CD14-positive monocyte (primary cell): ENCODE measurements around the gene PSMA7. TPM values are rescaled to one million over a fixed set of nuclear protein-coding genes. Genes with fewer than 3 reads are reported as not detected.

Experiments used
- DNase-seq, 3 donors: peaks; one replicate each; pipeline ENCODE4 v3.0.0-alpha.2; 2011 to 2022
- H2AFZ ChIP-seq: 2 replicates; pipeline ENCODE4 v1.6.0; 2012; ENCODE audit warnings: mild to moderate bottlenecking, low read depth, low read length, inconsistent platforms; ENCODE audit not compliant: insufficient read depth, poor library complexity, severe bottlenecking
- H3K27ac ChIP-seq, 2 donors: 1 replicate in 1 of 2; 2 replicates in 1 of 2; pipeline ENCODE4 v1.5.1; 2012 to 2013; ENCODE audit warnings: low read length in 2 of 2, control low read depth in 1 of 2, inconsistent platforms in 1 of 2, low read depth in 1 of 2, mild to moderate bottlenecking in 1 of 2
- H3K27me3 ChIP-seq, 2 donors: one replicate each; pipeline versions ENCODE4 v1.6.0 to v1.6.1; 2011 to 2013; ENCODE audit warnings: low read length in 2 of 2; ENCODE audit not compliant: control insufficient read depth in 2 of 2, insufficient read depth in 2 of 2
- H3K36me3 ChIP-seq, 2 donors: replicated peaks in 1 of 2; 1 replicate in 1 of 2; 2 replicates in 1 of 2; pipeline versions ENCODE4 v1.5.1 to v1.6.1; 2012 to 2013; ENCODE audit warnings: low read length in 2 of 2, control low read depth in 1 of 2, inconsistent platforms in 1 of 2, mild to moderate bottlenecking in 1 of 2; ENCODE audit not compliant: insufficient read depth in 2 of 2, control insufficient read depth in 1 of 2
- H3K4me1 ChIP-seq, 2 donors: 1 replicate in 1 of 2; 2 replicates in 1 of 2; pipeline versions ENCODE4 v1.5.1 to v1.6.1; 2012 to 2013; ENCODE audit warnings: low read length in 2 of 2, control low read depth in 1 of 2, inconsistent platforms in 1 of 2, mild to moderate bottlenecking in 1 of 2, moderate library complexity in 1 of 2; ENCODE audit not compliant: insufficient read depth in 2 of 2, control insufficient read depth in 1 of 2
- H3K4me2 ChIP-seq: replicated peaks from 2 replicates; pipeline ENCODE3; 2012; ENCODE audit warnings: low read length, moderate library complexity, mild to moderate bottlenecking; ENCODE audit not compliant: poor library complexity, severe bottlenecking; ENCODE audit errors: extremely low read depth
- H3K4me3 ChIP-seq, 3 experiments: fragments of 200-600 bp in 1 of 3; sonication (generic) in 1 of 3; replicated peaks in 1 of 3; 1 replicate in 2 of 3; 2 replicates in 1 of 3; pipeline ENCODE4 v1.5.1; 2011 to 2013; ENCODE audit warnings: low read length in 3 of 3, mild to moderate bottlenecking in 3 of 3, control low read depth in 2 of 3, low read depth in 2 of 3, inconsistent platforms in 1 of 3, moderate library complexity in 1 of 3
- H3K79me2 ChIP-seq: 2 replicates; pipeline ENCODE4 v1.6.0; 2012; ENCODE audit warnings: mild to moderate bottlenecking, control low read depth, inconsistent platforms, low read length, moderate library complexity; ENCODE audit not compliant: insufficient read depth
- H3K9ac ChIP-seq: 2 replicates; pipeline ENCODE4 v1.6.0; 2017; ENCODE audit warnings: low read length, mild to moderate bottlenecking; ENCODE audit not compliant: insufficient read depth, poor library complexity, severe bottlenecking
- H3K9me3 ChIP-seq, 2 donors: replicated peaks in 1 of 2; 1 replicate in 1 of 2; 2 replicates in 1 of 2; pipeline versions ENCODE4 v1.5.1 to v1.6.1; 2012 to 2013; ENCODE audit warnings: low read length in 2 of 2, control low read depth in 1 of 2; ENCODE audit not compliant: control insufficient read depth in 1 of 2, insufficient read depth in 1 of 2
- H4K20me1 ChIP-seq: 2 replicates; pipeline ENCODE4 v1.6.0; 2012; ENCODE audit warnings: mild to moderate bottlenecking, low read length, control low read depth, moderate library complexity; ENCODE audit not compliant: insufficient read depth
- H3K27ac Mint-ChIP-seq, 7 donors: one replicate each; pipeline ENCODE4 v1.8.0; 2020; ENCODE audit warnings: mild to moderate bottlenecking in 7 of 7, mixed read lengths in 7 of 7, moderate library complexity in 6 of 7, inconsistent platforms in 2 of 7
- H3K27me3 Mint-ChIP-seq, 3 donors: one replicate each; pipeline ENCODE4 v1.8.0; 2021 to 2022; ENCODE audit warnings: low read depth in 3 of 3, mild to moderate bottlenecking in 3 of 3, mixed read lengths in 3 of 3, moderate library complexity in 3 of 3, inconsistent platforms in 1 of 3
- H3K36me3 Mint-ChIP-seq, 2 donors: one replicate each; pipeline ENCODE4 v1.8.0; 2020; ENCODE audit warnings: mixed read lengths in 2 of 2, inconsistent platforms in 1 of 2, mild to moderate bottlenecking in 1 of 2
- H3K4me1 Mint-ChIP-seq: one replicate; pipeline ENCODE4 v1.8.0; 2020; ENCODE audit warnings: mild to moderate bottlenecking, mixed read lengths
- H3K4me3 Mint-ChIP-seq, 2 donors: one replicate each; pipeline ENCODE4 v1.8.0; 2020; ENCODE audit warnings: mild to moderate bottlenecking in 2 of 2, mixed read lengths in 2 of 2, moderate library complexity in 1 of 2
- H3K9me3 Mint-ChIP-seq, 7 donors: one replicate each; pipeline ENCODE4 v1.8.0; 2020 to 2022; ENCODE audit warnings: mixed read lengths in 7 of 7, mild to moderate bottlenecking in 6 of 7, moderate library complexity in 6 of 7, inconsistent platforms in 2 of 7
- CTCF ChIP-seq: fragments of 200-600 bp; IDR thresholded peaks from one replicate; pipeline ENCODE4 v1.8.0; 2022; ENCODE audit warnings: antibody characterized with exemption, mild to moderate bottlenecking
- WGBS: methylation state at CpG from one replicate; pipeline ENCODE4 v1.1.5; 2013; ENCODE audit warnings: missing lambda C conversion rate; ENCODE audit not compliant: insufficient coverage; 5-methylcytosine and 5-hydroxymethylcytosine counted together
- intact Hi-C, 2 donors: fragments of 100-400 bp; cut with micrococcal nuclease; formaldehyde crosslinking; loops; one replicate each; pipeline versions ENCODE4 v1.15.0 to v1.15.1; 2023
- polyA plus RNA-seq, 3 donors: library from polyadenylated mRNA; depleted of rRNA in 1 of 3; unstranded in 2 of 3; stranded (reverse) in 1 of 3; fragments of 300-500 nt in 2 of 3; fragments of >200 nt in 1 of 3; fragmentation: Illumina TruSeq in 2 of 3; gene quantifications; 1 replicate in 2 of 3; 2 replicates in 1 of 3; pipeline ENCODE4 v1.2.3, GENCODE V29; 2012 to 2021

Gene PSMA7
- polyA plus RNA-seq, 3 donors, result 402 to 668 (median 527) TPM

DNA sequence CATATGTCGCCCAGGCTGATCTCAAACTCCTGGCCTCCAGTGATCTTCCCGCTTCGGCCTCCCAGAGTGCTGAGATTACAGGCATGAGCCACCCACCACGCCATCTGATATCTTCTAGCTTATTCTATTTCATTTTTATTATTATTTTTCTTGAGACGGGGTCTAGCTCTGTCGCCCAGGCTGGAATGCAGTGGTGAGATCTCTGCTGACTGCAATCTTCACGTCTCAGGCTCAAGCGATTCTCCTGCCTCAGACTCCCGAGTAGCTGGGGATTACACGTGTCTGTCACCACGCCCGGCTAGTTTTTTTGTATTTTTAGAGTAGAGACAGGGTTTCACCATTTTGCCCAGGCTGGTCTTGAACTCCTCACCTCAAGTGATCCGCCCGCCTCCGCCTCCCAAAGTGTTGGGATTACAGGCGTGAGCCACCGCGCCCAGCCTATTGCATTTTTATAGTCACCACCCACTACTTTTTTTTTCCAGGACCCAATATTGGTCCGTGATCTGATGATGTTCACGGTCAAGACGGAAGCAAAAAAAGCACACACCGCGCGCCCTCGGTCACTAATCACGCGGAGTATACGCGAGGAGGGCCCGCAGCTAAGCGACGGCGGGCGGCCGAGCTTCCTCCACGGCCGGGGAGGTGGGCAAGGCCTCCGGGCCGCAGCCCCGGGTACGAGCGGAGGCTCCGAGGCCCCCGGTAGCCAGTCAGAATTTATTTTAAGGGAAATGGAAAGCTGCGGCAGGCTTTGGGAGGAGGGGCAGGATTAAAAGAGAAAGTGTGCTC lies 22.0 kb downstream of the PSMA7 start:
- H3K36me3 Mint-ChIP-seq, result peaks cover 20 to 22% of the 10 kb centered on the region in 2 donors
- H3K9ac ChIP-seq, result peak overlapping the region; percentile 94
- peaks cover 19% of the 10 kb centered on the region for H3K4me1 Mint-ChIP-seq
- H3K27ac ChIP-seq, result peak overlapping the region; percentile 65 to 94
- peaks cover 17 to 27% of the 10 kb centered on the region in 2 donors for H3K4me1 ChIP-seq
- no peak for TF ChIP-seq CTCF
- H3K79me2 ChIP-seq, result peaks cover 27% of the 10 kb centered on the region
- intact Hi-C loops, result loop anchor here (1.0 to 10.0 kb wide), 4 partner anchors 55 to 184 kb away; partner anchors contain the start of genes ADRM1 (in 1 of the 2), MTG2 (in 1 of the 2) and OSBPL2 (in 1 of the 2)
- peak overlapping the region; percentile 80 for H3K4me2 ChIP-seq
- H3K4me3 Mint-ChIP-seq, result peak overlapping the region; percentile 85 to 93
- DNase-seq, result peak; percentile 48 to 60 (median 49)
- H3K9me3 Mint-ChIP-seq, result peaks cover 0 to 11% (median 6%) of the 10 kb centered on the region in 7 donors
- H3K4me3 ChIP-seq, result peak overlapping the region; percentile 44 to 87 (median 66)
- peaks cover 9 to 27% (median 19%) of the 10 kb centered on the region in 3 donors for H3K27me3 Mint-ChIP-seq
- peaks cover 26% of the 10 kb centered on the region for H4K20me1 ChIP-seq
- H3K27me3 ChIP-seq, result peaks cover 0 to 5% of the 10 kb centered on the region in 2 donors
- H3K9me3 ChIP-seq, result peaks cover 0 to 4% of the 10 kb centered on the region in 2 donors
- 10% methylated on average over 34 of the region's 45 CpGs for WGBS
- peak overlapping the region; percentile 89 for H2AFZ ChIP-seq
- H3K36me3 ChIP-seq, result peaks cover 17 to 24% of the 10 kb centered on the region in 2 donors
- H3K27ac Mint-ChIP-seq, result peak overlapping the region; percentile 88 to 95 (median 93)

DNA sequence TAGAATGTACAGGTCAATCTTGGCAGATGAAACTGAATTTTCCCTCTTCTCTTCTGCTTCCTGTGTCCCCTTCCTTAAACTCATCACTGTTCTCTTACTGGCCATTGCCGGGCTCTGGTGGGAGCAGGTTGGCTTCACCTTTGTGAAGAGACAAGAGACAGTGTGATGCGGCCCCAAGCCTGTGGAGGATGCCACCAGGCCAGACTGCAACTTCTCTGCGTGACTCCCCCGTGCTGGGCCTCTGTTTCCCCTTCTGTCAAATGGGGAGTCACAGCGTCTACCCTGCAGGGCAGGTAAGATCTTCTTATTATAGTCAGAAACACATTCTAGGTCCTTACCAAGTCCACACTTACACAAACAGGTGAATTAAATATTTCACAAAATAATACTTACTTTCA lies 22.8 kb downstream of the PSMA7 start:
- H3K27ac Mint-ChIP-seq, result peak overlapping the region in 2 of 7 donors; percentile 58 to 67
- no peak for TF ChIP-seq CTCF
- DNase-seq, result no peak

More for the DNA sequence above, 22.8 kb downstream of the PSMA7 start:
- intact Hi-C loops, result loop anchor here in 1 of 2 donors (1.0 to 10.0 kb wide), 4 partner anchors 54 to 184 kb away; partner anchors contain the start of genes ADRM1, MTG2 and OSBPL2
- no peak overlapping the region for H3K9ac ChIP-seq
- peaks cover 0 to 17% (median 10%) of the 10 kb centered on the region in 7 donors for H3K9me3 Mint-ChIP-seq
- H3K36me3 Mint-ChIP-seq, result peaks cover 14% of the 10 kb centered on the region in 2 donors
- no peak overlapping the region for H3K4me2 ChIP-seq
- peaks cover 9 to 30% (median 22%) of the 10 kb centered on the region in 3 donors for H3K27me3 Mint-ChIP-seq
- peak overlapping the region in 1 of 2 donors; percentile 42 for H3K4me3 Mint-ChIP-seq
- H4K20me1 ChIP-seq, result peaks cover 21% of the 10 kb centered on the region
- 100% methylated on average over 4 of the region's 5 CpGs for WGBS
- no peak overlapping the region for H3K4me3 ChIP-seq
- peaks cover 9 to 16% of the 10 kb centered on the region in 2 donors for H3K36me3 ChIP-seq
- peaks cover 0 to 4% of the 10 kb centered on the region in 2 donors for H3K9me3 ChIP-seq
- H3K27ac ChIP-seq, result no peak overlapping the region
- peaks cover 26% of the 10 kb centered on the region for H3K79me2 ChIP-seq
- peaks cover 17 to 27% of the 10 kb centered on the region in 2 donors for H3K4me1 ChIP-seq
- H3K4me1 Mint-ChIP-seq, result peaks cover 19% of the 10 kb centered on the region
- H2AFZ ChIP-seq, result no peak overlapping the region
- H3K27me3 ChIP-seq, result peaks cover 0 to 5% of the 10 kb centered on the region in 2 donors
